ENCODE results near the gene TPP2. TPM values are rescaled to one million over a fixed set of nuclear protein-coding genes. Genes with fewer than 3 reads are reported as not detected.
A peak's percentile ranks its signal among the peaks of the same experiment; 100 is the strongest.

Gene TPP2
- total RNA-seq, 4 donors from 2014 or later: 38.2 to 78.2 (median 68.1) TPM

- H3K4me3 ChIP-seq: peak overlapping the region; percentile 63 to 99 (median 86)
- no peak for TF ChIP-seq POLR2A (IDR thresholded peaks at IDR 0.05)
- TF ChIP-seq CTCF (IDR thresholded peaks at IDR 0.05 in 4 of 5, conservative IDR thresholded peaks at IDR 0.05 in 1 of 5): no peak
- H3K36me3 ChIP-seq: no peaks in the 10 kb centered on the region
- H3K27ac ChIP-seq: peak overlapping the region; percentile 93 to 100 (median 96)
- DNase-seq (peak in 1 of 2 donors; percentile 23), ATAC-seq (peak; percentile 15 to 26)
- H3K4me1 ChIP-seq: peaks cover 45 to 50% of the 10 kb centered on the region in 2 donors
- H3K27me3 ChIP-seq: no peaks in the 10 kb centered on the region
- in situ Hi-C loops (cut with MboI; ENCODE audit: low sequenced_read_pairs in 4 of 4): loop anchor here in 2 of 4 donors (5.0 kb wide), 2 partner anchors 125 to 250 kb away; partner anchors contain the start of gene ERCC5 (in 1 of the 2)
- intact Hi-C loops (cut with DNase I; ENCODE audit: low total_unique reads): loop anchor here (2.0 to 5.0 kb wide), 2 partner anchors 80 to 176 kb away; partner anchors contain the start of gene TEX30
- H3K9me3 ChIP-seq: no peaks in the 10 kb centered on the region
These were observed 509 bp downstream of the TPP2 start for GRCh38 chr13:102597029-102597961.

- DNase-seq: no peak
- H3K27me3 ChIP-seq: no peaks in the 10 kb centered on the region
- no peaks in the 10 kb centered on the region for H3K9me3 ChIP-seq
- H3K36me3 ChIP-seq: no peaks in the 10 kb centered on the region
- ATAC-seq: no peak
- intact Hi-C loops (cut with DNase I; ENCODE audit: low total_unique reads) (loop anchor here (5.0 kb wide), 1 partner anchor 79 kb away; no protein-coding TSS in a partner anchor), in situ Hi-C loops (cut with MboI; ENCODE audit: low sequenced_read_pairs in 4 of 4) (loop anchor here in 2 of 4 donors (5.0 kb wide), 2 partner anchors 124 to 249 kb away; partner anchors contain the start of gene ERCC5 (in 1 of the 2))
- H3K4me1 ChIP-seq: peaks cover 45 to 51% of the 10 kb centered on the region in 2 donors
- H3K27ac ChIP-seq: peak overlapping the region; percentile 93 to 100 (median 96)
- peak overlapping the region; percentile 63 to 99 (median 86) for H3K4me3 ChIP-seq
- TF ChIP-seq CTCF (IDR thresholded peaks at IDR 0.05 in 4 of 5, conservative IDR thresholded peaks at IDR 0.05 in 1 of 5) (no peak), POLR2A (IDR thresholded peaks at IDR 0.05) (no peak)
These were observed 1.3 kb downstream of the TPP2 start for GRCh38 chr13:102598061-102598460.

GRCh38 chr13:102599426-102600012 lies 2.7 kb downstream of the TPP2 start:
- intact Hi-C loops (cut with DNase I; ENCODE audit: low total_unique reads): loop anchor here (5.0 kb wide), 1 partner anchor 78 kb away; no protein-coding TSS in a partner anchor
- peaks cover 48 to 54% of the 10 kb centered on the region in 2 donors for H3K4me1 ChIP-seq
- H3K27me3 ChIP-seq: no peaks in the 10 kb centered on the region

More at GRCh38 chr13:102599426-102600012, 2.7 kb downstream of the TPP2 start:
- DNase-seq (no peak), ATAC-seq (no peak)
- Histone ChIP-seq H3K4me3 (no peak overlapping the region), H3K27ac (peak overlapping the region in 1 of 4 donors; percentile 18), H3K9me3 (no peaks in the 10 kb centered on the region), H3K36me3 (no peaks in the 10 kb centered on the region)
- in situ Hi-C loops (cut with MboI; ENCODE audit: low sequenced_read_pairs in 4 of 4): loop anchor here in 2 of 4 donors (5.0 kb wide), 2 partner anchors 123 to 248 kb away; partner anchors contain the start of gene ERCC5 (in 1 of the 2)
- TF ChIP-seq CTCF (IDR thresholded peaks at IDR 0.05 in 4 of 5, conservative IDR thresholded peaks at IDR 0.05 in 1 of 5) (no peak), POLR2A (IDR thresholded peaks at IDR 0.05) (no peak)
